GM21515 (cell line): ENCODE data around the gene OPTN.
"Not testable (repeated sequence)": the region's sequence is repeated elsewhere in the genome, so short reads cannot be mapped to it uniquely, and the experiment has no call there.

ENCODE experiments used
- ATAC-seq: cut with Tn5 transposase; IDR thresholded peaks from one replicate; pipeline ENCODE4 v1.9.1; 2021; ENCODE audit not compliant: unreplicated experiment

Gene OPTN

GRCh38 chr10:13089345-13089744 lies 10.6 kb upstream of the OPTN start:
- no peak for ATAC-seq

GRCh38 chr10:13090289-13090688 lies 9.7 kb upstream of the OPTN start:
- ATAC-seq = no peak

GRCh38 chr10:13091801-13092200 lies 8.2 kb upstream of the OPTN start:
- no peak for ATAC-seq

GRCh38 chr10:13092291-13093102 lies 7.5 kb upstream of the OPTN start:
- no peak for ATAC-seq

GRCh38 chr10:13094082-13094481 lies 5.9 kb upstream of the OPTN start:
- ATAC-seq = not testable (repeated sequence)

GRCh38 chr10:13095094-13095493 lies 4.9 kb upstream of the OPTN start:
- no peak for ATAC-seq

GRCh38 chr10:13095929-13096328 lies 4.0 kb upstream of the OPTN start:
- ATAC-seq = no peak

GRCh38 chr10:13099144-13099665 lies 758 bp upstream of the OPTN start:
- ATAC-seq = peak; percentile 38

- ATAC-seq = peak; percentile 29
These were observed 659 bp downstream of the OPTN start for GRCh38 chr10:13100349-13101294.

- ATAC-seq = no peak
These were observed 2.2 kb downstream of the OPTN start for GRCh38 chr10:13102002-13102794.

- no peak for ATAC-seq
These were observed 3.6 kb downstream of the OPTN start for GRCh38 chr10:13103554-13103953.

GRCh38 chr10:13104697-13105096 lies 4.7 kb downstream of the OPTN start:
- ATAC-seq = no peak

- ATAC-seq = no peak
These were observed 5.2 kb downstream of the OPTN start for GRCh38 chr10:13105184-13105583.

GRCh38 chr10:13106387-13107045 lies 6.6 kb downstream of the OPTN start:
- no peak for ATAC-seq

GRCh38 chr10:13110908-13111307 lies 10.9 kb downstream of the OPTN start:
- no peak for ATAC-seq

GRCh38 chr10:13113544-13113943 lies 13.6 kb downstream of the OPTN start:
- no peak for ATAC-seq

- peak; percentile 53 for ATAC-seq
These were observed 16.2 kb downstream of the OPTN start for GRCh38 chr10:13115832-13116803.

GRCh38 chr10:13117841-13118783 lies 18.1 kb downstream of the OPTN start:
- no peak for ATAC-seq
